Activated gamma-delta T cell treated with anti-CD3 and anti-CD28 coated beads, Interleukin-2, amount 50 U/mL, for 16 hours (primary cell): Measurements from ENCODE around the gene OR52A1.
"Not testable (repeated sequence)": the region's sequence is repeated elsewhere in the genome, so short reads cannot be mapped to it uniquely, and the experiment has no call there.

Experiments used
- DNase-seq: peaks from one replicate; pipeline ENCODE4 v3.0.0-alpha.2; 2020; ENCODE audit warnings: low read depth

Gene OR52A1

DNA sequence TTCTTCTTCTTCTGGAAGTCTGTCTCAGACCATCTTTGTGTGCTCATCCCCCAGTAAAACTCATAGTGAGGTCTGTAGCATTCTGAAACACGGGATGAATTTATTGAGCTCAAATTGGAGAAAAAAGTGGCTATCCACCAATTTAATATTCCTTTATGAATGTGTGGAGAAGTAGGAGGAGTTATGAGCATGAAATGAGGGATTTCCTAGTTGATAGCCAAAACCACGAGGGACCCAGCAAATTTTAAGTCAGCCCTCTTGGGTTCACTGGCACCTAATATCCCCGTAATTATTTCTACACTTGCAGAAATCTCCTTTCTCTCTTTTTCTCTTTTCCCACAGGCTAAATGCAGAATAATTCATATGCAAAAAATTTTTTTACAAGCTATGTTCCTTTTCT is at the start of gene OR52A1:
TSS of gene OR52A1 (minus strand) at position 101 of the 400 bp plus-strand sequence. CDS start 2,388 bp downstream, outside the sequence.
- DNase-seq, result no peak

DNA sequence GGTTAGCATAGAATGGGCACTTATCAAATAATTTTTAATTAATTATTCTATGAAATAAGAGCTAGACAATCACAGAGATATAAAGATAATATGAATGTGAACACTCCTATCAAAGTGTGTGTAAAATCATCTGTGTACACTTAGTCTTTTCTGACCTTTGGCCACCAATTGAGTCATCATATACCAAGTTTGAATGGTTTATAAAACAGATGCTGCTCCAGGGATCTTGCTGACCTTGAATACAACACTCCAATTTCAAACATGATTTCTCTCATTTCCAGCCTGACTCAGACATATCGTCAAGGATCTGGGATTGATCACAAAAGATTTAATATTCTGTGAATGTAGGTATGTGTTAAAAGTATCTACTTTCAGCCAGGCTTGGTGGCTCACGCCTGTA is 48.8 kb upstream of the OR52A1 start:
- no peak for DNase-seq

DNA sequence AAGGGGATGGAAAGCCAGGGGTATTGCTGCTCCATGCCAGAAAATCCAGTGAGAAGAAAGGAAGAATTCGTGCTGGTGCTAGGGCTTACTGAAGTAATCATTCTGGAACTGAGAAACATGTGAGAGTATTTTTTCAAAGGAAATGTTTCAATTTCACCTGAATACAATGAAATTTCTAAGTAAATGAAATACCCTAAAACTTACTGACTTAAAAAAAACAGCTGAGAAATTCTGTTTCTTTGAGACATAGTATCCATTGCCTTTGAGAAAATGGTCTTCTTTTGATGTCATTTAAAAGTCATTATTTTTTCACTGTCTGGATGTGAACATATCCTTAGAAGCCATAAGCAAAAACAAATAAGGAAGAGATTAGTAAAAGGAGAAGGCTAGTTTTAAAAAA is 46.0 kb upstream of the OR52A1 start, which contains the start of gene OR51V1:
TSS of gene OR51V1 (minus strand) at position 101 of the 400 bp plus-strand sequence. CDS start at position 101, 0 bp downstream.
- no peak for DNase-seq

DNA sequence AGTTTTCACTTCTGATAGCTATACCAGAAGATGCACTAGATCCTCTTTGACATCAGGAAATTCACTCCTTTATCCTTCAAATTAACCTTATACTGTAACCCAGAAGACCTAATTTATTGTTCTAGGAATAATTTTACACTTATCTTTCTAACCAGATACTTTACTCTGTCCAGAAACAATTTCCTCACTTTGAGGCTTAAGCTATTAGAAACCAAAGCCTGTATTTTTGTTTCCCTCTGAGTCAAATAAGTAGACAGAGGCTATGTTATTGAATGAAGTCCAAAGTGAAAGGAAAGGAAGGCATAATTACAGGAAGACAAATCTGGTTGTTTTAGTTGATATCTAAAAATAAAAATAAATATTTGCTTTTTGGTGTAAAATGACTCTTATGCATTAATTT is 43.7 kb upstream of the OR52A1 start:
- DNase-seq, result no peak

DNA sequence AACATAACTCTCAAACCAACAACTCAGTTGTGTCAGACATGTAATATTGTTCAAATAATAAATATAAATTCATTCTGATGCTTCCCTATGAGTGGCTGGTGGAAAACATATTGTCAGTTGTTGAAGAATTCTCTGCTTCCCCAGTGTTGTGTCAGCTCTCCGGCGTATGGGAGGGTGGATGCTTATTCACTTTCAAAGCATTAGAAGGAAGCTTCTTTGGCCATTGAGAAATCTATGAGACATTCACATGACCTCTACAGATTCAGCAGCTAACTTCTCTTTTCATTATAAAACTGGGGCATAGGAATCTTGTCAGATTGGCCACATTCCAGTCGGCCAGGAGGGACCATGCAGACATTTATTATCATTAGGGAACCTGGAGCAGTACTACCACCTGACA is 43.0 kb upstream of the OR52A1 start:
- DNase-seq, result no peak

DNA sequence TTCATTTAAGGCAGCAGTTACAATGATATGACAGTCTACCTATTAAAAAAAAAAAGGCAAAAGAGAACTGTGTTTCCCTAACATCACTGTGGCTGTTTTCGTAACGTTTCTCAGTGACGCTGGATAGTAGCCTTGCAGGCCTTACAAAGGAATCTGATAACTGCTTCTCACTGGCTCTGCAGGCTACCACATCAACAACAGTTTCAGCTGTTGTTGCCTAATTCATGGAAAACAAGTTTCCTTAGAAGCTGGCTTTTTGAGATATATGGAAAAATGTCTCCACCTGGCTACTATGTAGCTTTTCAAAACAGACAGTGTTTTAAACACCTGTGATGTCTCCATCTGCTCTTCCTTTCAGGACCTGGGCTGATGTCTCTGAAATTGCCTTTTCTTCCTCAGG is 42.2 kb upstream of the OR52A1 start:
- no peak for DNase-seq

DNA sequence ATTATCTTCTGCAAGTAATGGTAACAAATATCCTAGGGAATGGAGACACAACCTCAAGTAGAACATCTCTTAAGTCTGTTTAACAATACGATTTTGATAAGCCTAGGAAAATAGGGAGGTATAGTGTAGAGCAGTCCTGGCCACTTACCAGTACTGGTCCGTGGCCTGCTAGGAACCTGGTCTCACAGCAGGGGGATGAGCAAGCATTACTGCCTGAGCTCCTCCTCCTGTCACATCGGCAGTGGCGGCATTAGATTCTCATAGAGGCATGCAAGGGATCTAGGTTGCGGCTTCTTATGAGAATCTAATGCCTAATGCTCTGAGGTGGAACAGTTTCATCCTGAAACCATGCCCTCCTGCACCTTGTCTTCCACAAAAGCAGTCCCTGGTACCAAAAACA is 41.5 kb upstream of the OR52A1 start:
- DNase-seq, result no peak

DNA sequence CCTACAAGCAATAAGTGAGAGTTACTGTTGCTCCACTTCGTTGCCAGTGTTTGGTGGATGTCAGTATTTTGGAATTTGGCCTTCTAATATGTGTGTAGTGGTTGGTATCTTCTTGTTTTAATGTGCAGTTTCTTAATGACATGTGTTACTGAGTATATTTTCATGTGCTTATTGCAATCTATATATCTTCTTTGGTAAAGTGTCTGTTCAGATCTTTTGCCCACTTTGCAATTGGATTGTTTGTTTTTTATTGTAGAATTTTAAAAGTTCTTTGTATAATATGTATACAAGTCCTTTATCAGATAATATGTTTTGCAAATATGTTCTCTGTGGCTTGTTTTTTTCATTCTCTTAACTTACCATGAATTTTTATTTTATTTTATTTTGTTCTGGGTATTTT is 38.2 kb upstream of the OR52A1 start:
- DNase-seq, result no peak

DNA sequence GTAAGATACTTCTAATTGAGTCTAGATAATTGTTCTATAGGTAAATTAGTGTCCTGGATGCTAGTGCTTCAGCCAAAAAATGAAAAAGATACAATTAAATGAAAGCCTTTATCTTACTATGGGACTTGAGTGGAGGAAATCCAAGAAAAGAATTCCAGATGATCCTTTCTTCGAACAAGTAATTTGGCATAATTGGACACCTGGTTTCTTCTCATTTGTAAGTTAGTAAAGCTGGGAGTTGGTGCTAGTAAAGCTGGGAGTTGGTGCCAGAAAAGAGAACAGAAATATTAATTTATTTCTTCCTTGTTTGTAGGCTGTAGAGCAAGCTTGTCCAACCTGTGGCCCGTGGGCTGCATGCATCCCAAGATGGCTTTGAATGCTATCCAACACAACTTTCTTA is 33.6 kb upstream of the OR52A1 start:
- DNase-seq, result no peak

DNA sequence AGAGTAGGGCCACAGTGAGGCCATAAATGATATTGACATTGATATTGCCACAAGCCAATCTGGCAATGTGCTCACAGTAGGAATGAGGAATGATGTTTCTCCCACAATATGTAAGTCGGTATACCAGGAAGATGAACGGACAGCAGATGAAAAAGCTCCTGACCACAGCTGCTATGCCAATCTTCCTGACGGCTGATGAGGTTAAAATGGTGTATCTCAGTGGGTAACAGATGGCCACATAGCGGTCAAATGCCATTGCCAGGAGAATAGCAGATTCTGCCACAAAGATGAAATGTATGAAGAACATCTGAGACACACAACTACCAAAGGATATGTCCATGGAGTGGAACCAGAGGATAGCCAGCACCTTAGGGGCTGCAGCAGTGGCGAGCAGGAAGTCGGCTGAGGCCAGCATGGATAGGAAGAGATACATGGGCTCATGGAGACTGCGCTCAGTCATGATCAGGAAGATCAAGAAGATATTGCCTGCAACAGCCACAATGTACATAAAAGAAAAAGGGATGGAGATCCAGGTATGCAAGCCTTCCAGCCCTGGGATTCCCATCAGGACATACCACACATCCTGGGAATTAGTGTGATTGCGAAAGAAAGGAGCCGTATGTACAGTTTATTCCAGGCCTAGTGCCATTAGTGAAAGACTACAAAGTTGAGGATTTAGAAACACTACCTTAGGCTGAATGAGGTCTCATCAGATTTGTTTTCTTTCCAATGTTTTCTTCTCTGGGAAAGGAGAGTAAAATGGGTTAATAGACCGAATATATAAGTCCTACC is 23.7 kb upstream of the OR52A1 start:
- DNase-seq, result no peak

DNA sequence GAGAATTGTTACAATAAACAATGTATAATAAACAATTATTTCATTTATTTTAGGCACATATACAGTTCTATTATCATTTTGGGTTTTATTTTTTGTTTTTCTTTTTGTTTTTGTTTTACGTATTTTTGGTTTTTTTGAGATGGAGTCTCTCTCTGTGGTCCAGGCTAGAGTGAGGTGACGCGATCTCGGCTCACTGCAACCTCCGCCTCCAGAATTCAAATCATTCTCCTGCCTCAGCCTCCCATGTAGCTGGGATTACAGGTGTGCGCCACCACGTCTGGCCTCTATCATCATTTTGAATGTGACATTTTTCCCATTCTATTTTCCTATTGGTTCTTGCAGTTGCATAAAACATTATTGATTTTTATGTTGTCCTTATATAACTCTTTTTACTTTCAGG is 20.4 kb upstream of the OR52A1 start:
- DNase-seq, result no peak

DNA sequence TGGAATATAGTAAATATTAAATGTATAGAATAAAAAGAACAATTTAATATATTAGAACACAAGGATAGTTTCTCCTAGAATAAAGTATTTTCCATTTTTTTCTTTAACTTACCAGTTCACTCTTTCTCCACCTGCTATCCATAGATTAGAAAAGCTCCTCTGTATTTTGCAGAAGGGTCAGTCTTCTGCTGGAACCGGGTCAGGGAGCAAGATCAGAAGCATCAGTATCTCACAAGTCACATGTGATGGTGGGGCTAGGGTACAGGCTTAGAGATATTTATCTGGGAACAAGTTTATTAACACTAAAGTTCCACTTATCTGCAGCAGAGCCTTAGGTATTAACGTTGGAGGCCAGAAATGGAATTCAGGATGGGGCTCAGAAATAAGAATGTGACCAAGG is 17.3 kb upstream of the OR52A1 start:
- no peak for DNase-seq

DNA sequence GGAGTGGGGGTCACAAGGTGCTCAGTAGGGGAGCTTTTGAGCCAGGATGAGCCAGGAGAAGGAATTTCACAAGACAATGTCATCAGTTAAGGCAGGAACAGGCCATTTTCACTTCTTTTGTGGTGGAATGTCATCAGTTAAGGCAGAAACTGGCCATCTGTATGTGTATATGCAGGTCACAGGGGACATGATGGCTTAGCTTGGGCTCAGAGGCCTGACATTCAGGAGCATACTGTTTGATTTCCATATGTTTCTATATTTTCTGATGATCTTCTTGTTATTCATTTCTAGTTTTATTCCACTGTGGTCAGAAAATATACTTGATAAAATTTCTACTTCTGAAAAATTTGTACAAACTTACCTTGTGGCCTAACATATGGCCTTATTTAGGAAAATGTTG is 11.3 kb upstream of the OR52A1 start:
- not testable (repeated sequence) for DNase-seq

DNA sequence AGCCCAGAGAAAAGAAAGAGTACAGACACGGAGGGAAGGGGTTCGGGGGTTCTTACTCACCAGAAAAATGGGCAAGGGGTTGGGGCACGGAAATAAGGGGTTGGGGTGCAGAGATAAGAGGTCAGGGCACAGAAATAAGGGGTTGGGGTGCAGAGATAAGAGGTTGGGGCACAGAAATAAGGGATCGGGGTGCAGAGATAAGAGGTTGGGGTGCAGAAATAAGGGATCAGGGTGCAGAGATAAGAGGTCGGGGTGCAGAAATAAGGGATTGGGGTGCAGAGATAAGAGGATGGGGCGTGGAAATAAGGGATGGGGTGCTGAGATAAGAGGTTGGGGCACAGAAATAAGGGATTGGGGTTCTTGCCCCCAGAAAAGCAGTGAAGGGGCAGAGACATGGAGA is 10.2 kb upstream of the OR52A1 start:
- DNase-seq, result not testable (repeated sequence)

DNA sequence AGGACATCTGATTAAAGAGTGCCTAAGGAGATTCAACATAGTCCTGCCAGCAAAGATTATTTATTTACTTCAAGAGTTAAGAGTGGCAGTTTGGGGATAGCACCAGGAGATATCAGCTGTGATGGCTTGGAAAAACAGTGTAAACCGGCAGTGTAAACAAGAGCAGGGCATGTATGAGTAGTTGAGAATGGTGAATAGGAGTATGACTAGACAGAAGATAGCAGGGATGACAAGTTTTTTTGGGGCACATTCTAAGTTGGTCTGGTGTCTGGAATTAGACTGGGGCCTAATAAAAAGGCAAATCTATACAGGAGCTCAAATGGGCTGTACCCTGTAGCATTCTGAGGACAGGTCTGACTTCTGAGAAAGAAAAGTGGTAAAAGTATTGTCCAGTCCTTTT is 6.5 kb upstream of the OR52A1 start:
- not testable (repeated sequence) for DNase-seq

DNA sequence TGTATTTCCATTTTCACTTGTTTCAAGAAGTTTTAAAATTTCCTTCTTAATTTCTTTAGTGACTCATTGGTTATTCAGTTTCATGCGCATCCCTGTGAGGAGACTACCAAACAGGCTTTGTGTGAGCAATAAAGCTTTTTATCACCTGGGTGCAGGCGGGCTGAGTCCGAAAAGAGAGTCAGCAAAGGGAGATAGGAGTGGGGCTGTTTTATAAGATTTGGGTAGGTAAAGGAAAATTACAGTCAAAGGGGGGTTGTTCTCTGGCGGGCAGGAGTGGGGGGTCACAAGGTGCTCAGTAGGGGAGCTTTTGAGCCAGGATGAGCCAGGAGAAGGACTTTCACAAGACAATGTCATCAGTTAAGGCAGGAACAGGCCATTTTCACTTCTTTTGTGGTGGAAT is 5.7 kb upstream of the OR52A1 start:
- DNase-seq, result not testable (repeated sequence)

DNA sequence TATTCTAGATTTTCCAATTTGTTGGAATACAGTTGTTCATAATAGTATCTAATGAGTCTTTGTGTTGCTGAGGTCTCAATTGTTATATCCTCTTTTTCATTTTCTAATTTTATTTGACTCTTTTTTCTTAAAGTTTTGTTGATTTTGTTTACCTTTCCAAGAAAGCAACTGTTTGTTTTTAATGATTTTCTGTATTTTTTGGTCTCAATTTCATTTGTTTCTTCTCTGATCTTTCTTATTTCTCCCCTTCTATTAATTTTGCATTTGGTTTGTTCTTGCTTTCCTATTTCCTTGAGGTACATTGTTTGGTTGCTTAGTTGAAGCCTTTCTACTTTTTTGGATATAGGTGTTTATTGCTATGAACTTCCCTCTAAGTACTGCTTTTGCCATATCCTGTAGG is 5.2 kb upstream of the OR52A1 start:
- DNase-seq, result no peak

DNA sequence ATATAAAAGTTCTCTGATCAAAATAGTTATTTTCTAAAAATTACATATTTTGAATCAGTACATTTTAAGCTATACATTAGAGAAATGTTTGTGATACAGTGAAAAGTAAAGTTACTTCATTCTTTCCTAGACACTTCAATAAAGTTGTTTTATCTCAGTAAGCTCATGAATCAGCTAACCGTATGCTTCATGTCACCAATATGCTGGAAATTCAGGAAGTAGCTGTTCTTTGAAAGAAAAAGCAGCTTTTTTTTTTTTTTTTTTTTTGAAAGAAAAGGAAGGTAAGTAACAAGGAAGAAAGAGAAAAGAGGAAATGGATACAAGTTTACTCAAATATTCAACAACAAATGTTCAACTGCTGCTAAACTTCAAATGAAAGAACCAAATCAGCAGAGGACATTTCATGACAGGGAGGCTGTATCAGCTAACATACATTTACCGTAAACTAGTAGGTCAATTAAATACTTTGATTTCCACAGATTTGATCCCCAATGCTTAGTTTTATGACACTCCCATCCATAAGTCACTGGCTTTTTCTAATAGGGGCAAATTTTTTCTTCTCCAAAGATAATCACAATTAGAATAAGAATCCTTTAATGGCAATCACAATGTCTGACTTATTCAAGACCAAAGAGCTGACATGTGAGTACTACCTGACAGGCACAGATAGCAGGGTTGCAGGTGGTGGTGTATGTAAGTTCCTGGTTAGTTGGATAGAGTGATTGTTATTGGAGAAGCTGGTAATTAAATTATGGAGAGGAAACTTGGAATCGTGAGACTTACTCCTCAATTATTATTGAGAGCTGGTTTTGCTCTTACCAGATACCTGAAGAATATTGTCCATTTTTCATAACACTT is 754 bp downstream of the OR52A1 start:
- DNase-seq, result no peak

DNA sequence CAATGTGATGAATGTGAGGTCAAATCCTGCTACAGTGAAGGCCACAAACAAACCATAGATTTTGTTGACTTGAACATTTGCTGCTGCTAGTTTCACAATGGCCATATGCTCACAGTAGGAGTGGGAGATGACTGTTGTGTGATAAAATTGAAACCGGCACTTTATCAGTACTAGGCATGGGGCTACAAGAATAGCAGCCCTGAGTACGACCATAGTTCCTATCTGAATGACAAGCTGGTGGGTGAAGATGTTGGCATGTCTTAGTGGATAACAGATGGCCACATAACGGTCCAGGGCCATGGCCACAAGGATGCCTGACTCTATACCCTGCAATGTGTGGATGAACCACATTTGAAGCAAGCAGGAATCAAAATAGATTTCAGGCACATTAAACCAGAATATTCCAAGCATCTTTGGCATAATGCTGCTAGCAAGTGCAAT is 2.8 kb downstream of the OR52A1 start:
- no peak for DNase-seq

DNA sequence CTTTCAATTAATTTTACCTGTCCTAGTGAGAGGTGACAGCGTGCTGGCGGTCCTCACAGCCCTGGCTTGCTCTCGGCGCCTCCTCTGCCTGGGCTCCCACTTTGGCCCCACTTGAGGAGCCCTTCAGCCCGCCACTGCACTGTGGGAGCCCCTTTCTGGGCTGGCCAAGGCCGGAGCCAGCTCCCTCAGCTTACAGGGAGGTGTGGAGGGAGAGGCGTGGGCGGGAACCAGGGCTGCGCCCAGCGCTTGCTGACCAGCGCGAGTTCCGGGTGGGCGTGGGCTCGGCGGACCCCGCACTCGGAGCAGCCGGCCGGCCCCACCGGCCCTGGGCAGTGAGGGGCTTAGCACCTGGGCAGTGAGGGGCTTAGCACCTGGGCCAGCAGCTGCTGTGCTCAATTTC is 10.4 kb downstream of the OR52A1 start:
- DNase-seq, result not testable (repeated sequence)

DNA sequence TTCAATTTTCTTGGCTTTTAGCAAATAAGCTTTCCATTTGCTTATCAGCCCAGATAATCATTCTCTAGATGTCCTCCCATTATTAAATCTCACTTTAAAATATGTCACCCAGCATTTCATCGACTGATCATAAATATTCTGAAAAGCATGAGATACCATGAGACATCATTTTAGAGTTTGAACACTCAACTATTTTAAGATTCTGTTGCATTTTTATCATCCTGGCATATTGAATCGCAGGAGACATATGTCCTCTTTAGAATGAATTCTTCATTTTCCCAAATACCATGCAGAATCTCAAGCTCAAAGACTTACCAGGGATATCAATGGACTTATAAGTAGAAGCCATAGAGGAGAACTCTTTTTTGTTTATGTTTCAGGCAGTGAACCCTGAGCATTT is 16.6 kb downstream of the OR52A1 start, which contains the start of gene OR52A5:
TSS of gene OR52A5 (minus strand) at position 361 of the 400 bp plus-strand sequence. CDS start 5,714 bp downstream, outside the sequence.
- no peak for DNase-seq

DNA sequence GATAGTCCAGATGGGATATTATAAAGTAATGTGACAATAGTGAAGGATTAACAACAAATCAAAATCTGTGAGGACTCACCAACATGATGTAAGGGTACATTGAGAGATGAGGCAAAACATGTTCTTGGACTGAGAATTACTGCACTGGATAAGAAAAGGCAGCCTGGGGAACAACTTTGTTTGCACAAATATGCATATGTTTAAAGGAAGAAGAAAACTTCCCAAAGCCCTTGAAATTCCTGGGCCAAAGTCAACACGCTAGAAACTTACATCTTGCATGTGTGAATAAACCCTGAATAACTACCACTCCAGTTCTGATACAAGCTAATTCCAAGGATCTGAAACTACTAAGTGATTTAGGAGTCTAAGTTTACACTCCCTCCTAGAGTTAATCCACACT is 17.5 kb downstream of the OR52A1 start:
- no peak for DNase-seq

DNA sequence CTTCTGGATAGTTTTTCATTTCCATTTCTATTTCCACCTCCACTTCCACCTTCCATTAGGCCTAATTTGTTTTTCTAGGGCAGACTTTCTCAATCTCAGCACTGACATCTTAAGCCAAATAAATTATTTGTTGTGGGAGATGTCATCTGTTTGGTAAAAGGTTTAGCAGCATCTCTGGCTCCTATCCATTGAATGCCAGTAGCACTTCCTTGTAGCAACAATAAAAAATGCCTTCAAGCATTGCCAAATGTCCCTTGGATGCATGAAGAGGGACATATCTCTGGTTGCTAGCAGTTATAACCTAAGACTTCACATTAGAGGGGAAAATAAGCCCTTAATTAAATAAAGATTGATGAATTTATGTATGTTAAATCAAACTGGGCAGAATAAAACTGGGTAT is 18.3 kb downstream of the OR52A1 start:
- DNase-seq, result no peak
